Central memory CD4-positive, alpha-beta T cell (primary cell): Measurements from ENCODE around the gene HIVEP1.

Source experiments
- DNase-seq: peaks from one replicate; pipeline ENCODE4 v3.0.0; 2022

Gene HIVEP1

DNA sequence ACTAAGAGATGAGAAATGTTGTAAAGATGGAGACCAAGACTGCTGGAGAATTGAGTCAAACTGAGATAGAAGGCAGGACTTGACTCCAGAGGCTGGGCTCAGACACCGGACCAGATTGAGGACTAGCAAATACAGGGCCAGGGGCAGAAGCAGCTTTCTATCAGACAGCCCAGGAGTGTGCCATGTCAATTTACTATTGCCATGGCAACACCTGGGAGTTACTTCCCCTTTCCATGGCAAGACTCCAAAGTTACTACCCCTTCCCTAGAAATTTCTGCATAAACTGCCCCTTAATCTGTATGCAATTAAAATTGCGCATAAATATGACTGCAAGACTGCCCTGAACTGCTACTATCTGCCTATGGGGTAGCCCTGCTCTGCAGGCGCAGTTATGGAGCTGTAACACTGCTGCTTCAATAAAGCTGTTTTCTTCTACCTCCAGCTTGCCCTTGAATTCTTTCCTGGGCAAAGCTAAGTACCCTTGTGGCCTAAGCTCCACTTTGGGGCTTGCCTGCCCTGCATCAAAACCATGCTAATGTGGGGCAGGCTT, 188.0 kb downstream of the HIVEP1 start:
- DNase-seq: no peak

DNA sequence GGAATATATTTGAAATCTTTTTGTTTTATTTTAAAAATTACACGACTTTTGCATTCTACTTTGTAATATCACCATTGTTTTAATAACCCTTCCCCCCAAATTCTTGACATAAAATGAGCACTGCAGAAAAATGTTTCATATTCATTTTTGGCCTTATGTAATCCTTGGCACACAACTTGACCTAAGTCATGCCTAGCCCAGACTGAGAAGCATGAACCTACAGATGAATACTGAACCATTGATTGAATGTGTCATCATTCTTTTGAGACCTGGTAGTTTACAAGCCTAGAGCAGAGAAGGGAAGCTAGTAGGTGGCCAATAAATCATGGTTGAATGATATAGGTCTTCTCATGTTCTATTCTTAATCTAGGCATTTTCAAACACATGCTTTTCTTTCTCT, 188.6 kb downstream of the HIVEP1 start:
- DNase-seq: no peak

DNA sequence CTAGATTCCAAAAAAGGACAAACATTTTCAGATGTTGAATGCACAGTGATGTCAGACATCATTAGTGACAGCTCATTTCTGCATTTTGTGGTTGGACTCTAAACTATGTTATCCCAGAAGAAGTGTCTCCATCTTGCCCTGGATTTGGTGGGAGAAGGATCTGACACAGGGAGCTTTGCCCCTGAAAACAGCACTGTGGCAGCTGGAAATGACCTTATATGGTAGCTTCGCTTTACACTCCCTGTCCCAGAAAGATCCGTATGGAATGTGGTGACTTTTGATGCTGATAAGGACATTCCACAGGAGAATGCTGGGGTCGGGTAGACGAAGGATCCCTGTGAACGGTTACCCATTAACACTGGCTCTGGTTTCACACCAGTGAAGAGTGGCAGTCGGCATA, 190.9 kb downstream of the HIVEP1 start:
- no peak for DNase-seq

DNA sequence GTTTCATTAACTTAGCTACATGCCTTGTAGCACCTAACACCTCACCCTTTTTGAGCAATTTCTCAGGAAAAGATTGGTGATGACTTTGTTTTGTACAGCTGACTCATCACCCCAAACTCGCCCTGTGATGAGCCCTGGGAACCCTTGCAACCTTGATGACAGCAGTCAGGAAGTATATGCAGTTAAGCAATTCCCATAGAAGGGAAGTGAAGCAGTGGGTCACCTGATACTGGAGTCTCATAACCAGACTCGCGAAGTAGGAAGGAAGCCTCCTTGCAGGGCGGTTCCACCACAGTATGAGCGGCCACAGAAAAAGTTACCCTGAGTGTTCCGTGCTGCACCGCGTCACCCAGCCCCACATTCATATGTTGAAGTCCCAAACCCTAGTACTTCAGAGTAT, 196.1 kb downstream of the HIVEP1 start:
- no peak for DNase-seq

DNA sequence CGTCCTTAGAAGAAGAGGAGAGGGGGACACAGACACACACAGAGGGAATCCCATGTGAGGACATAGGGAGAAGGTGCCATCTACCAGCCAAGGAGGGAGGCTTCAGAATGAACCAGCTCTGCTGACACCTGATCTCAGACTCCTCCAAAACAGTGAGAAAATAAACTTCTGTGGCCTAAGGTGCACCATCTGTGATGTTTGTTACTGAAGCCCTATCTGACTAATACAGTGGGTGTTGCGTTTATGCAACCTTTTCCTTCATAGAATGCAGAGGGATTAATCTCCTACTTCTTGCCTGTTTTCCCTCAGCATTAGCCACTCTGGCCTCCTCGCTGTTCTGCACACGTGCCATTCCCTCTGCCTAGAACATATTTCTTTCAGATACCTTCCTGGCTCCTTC, 196.6 kb downstream of the HIVEP1 start:
- DNase-seq: no peak
